Measurements from ENCODE around the gene CAPN15.

CAPN15 gene

GRCh38 chr16:563072-563644, 35.6 kb downstream of the CAPN15 start:
- FAIRE-seq = no peak

- FAIRE-seq = no peak
Observed at GRCh38 chr16:564690-565418, 37.3 kb downstream of the CAPN15 start.

- no peak for FAIRE-seq
Observed at GRCh38 chr16:565419-566330, 38.2 kb downstream of the CAPN15 start.

GRCh38 chr16:566475-567372, 39.2 kb downstream of the CAPN15 start, which contains the start of gene NHLRC4:
Gene NHLRC4, plus strand, starts transcription at chr16:567005. Its CDS starts 1,043 bp downstream, at chr16:568048.
- no peak for FAIRE-seq

GRCh38 chr16:567373-568256, 40.1 kb downstream of the CAPN15 start:
- no peak for FAIRE-seq

- FAIRE-seq = no peak
Observed at GRCh38 chr16:568401-569258, 41.1 kb downstream of the CAPN15 start.

- no peak for FAIRE-seq
Observed at GRCh38 chr16:569445-570254, 42.1 kb downstream of the CAPN15 start, which contains the start of gene PIGQ. Gene PIGQ, plus strand, starts transcription at chr16:569968. Its CDS starts 4,107 bp downstream, at chr16:574075.

GRCh38 chr16:572865-573650, 45.5 kb downstream of the CAPN15 start:
- no peak for FAIRE-seq

GRCh38 chr16:574021-574760, 46.7 kb downstream of the CAPN15 start:
- no peak for FAIRE-seq

- no peak for FAIRE-seq
Observed at GRCh38 chr16:575354-576196, 48.1 kb downstream of the CAPN15 start.

GRCh38 chr16:576197-576822, 48.8 kb downstream of the CAPN15 start:
- no peak for FAIRE-seq

GRCh38 chr16:576823-577201, 49.3 kb downstream of the CAPN15 start:
- FAIRE-seq = no peak

- no peak for FAIRE-seq
Observed at GRCh38 chr16:577796-578195, 50.3 kb downstream of the CAPN15 start.

GRCh38 chr16:578232-578869, 50.8 kb downstream of the CAPN15 start:
- no peak for FAIRE-seq

GRCh38 chr16:578870-579405, 51.4 kb downstream of the CAPN15 start:
- no peak for FAIRE-seq
